Loucy (cell line): ENCODE measurements around the gene FGFR4.

Source experiments
- H2AFZ ChIP-seq: fragments of 200-600 bp; sonication (generic); 2 replicates; pipeline ENCODE4 v1.6.0; 2016; ENCODE audit warnings: antibody characterized with exemption, mild to moderate bottlenecking, low read length, moderate library complexity
- H3F3A ChIP-seq: fragments of 200-600 bp; 2 replicates; pipeline ENCODE4 v1.6.0; 2016; ENCODE audit warnings: antibody characterized with exemption, low read depth, mild to moderate bottlenecking
- H3K27me3 ChIP-seq: fragments of 200-600 bp; sonication (generic); 2 replicates; pipeline ENCODE4 v1.6.1; 2014; ENCODE audit warnings: low read length, mild to moderate bottlenecking; ENCODE audit not compliant: insufficient read depth, poor library complexity, severe bottlenecking
- H3K36me3 ChIP-seq: fragments of 200-600 bp; sonication (generic); 2 replicates; pipeline ENCODE4 v1.6.1; 2016; ENCODE audit warnings: low read length; ENCODE audit not compliant: insufficient read depth
- H3K4me1 ChIP-seq: fragments of 200-600 bp; sonication (generic); 2 replicates; pipeline ENCODE4 v1.5.1; 2014; ENCODE audit warnings: low read length, mild to moderate bottlenecking; ENCODE audit not compliant: insufficient read depth, poor library complexity, severe bottlenecking
- H3K4me2 ChIP-seq: fragments of 200-600 bp; sonication (generic); 2 replicates; pipeline ENCODE4 v1.6.0; 2014; ENCODE audit warnings: antibody characterized with exemption, low read length, low read depth, mild to moderate bottlenecking; ENCODE audit not compliant: poor library complexity, severe bottlenecking
- H3K4me3 ChIP-seq: fragments of 200-600 bp; sonication (generic); 2 replicates; pipeline ENCODE4 v1.5.1; 2014; ENCODE audit warnings: low read length, mild to moderate bottlenecking, mixed read lengths; ENCODE audit not compliant: poor library complexity, severe bottlenecking
- H3K79me2 ChIP-seq: fragments of 200-600 bp; sonication (generic); 2 replicates; pipeline ENCODE4 v1.6.1; 2014; ENCODE audit warnings: low read length; ENCODE audit not compliant: insufficient read depth
- H3K9ac ChIP-seq: fragments of 200-600 bp; sonication (generic); 2 replicates; pipeline ENCODE4 v1.6.0; 2014; ENCODE audit warnings: mild to moderate bottlenecking, low read depth, low read length, moderate library complexity; ENCODE audit not compliant: poor library complexity, severe bottlenecking
- H3K9me2 ChIP-seq: fragments of 200-600 bp; sonication (generic); replicated peaks from 2 replicates; pipeline ENCODE4 v1.6.1; 2016; ENCODE audit warnings: low read depth, low read length, mixed read lengths
- H3K9me3 ChIP-seq: fragments of 200-600 bp; sonication (generic); 2 replicates; pipeline ENCODE4 v1.6.1; 2014; ENCODE audit warnings: mild to moderate bottlenecking, antibody characterized with exemption, low read length, low read depth; ENCODE audit not compliant: insufficient read depth
- H4K20me1 ChIP-seq: fragments of 200-600 bp; sonication (generic); 2 replicates; pipeline ENCODE4 v1.6.0; 2014; ENCODE audit warnings: antibody characterized with exemption, low read length, mild to moderate bottlenecking; ENCODE audit not compliant: insufficient read depth, poor library complexity, severe bottlenecking
- EZH2phosphoT487 ChIP-seq: fragments of 200-600 bp; IDR thresholded peaks from 2 replicates; pipeline ENCODE4 v1.6.1; 2018; ENCODE audit warnings: antibody characterized with exemption, mild to moderate bottlenecking, moderate library complexity, borderline replicate concordance
- TF ChIP-seq, protein P1 (sequence below): fragments of 200-600 bp; sonication (generic); conservative IDR thresholded peaks from 2 replicates; pipeline ENCODE4 v1.5.1; 2014; ENCODE audit warnings: mild to moderate bottlenecking, antibody characterized with exemption, low read length

Gene FGFR4

DNA sequence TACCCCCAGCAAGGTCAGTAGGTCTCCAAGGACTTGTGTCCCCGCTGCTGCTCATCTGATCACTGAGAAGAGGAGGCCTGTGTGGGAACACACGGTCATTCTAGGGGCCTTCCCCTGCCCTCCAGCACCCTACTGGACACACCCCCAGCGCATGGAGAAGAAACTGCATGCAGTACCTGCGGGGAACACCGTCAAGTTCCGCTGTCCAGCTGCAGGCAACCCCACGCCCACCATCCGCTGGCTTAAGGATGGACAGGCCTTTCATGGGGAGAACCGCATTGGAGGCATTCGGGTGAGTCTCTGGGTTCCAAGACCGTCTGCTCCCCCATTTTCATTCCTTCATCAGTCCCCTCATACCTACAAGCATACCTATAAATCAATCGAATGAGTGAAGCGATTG, 4.1 kb downstream of the FGFR4 start:
- Histone ChIP-seq H3K79me2 (no peaks in the 10 kb centered on the region), H3F3A (no peaks in the 10 kb centered on the region), H2AFZ (no peak overlapping the region), H3K36me3 (no peaks in the 10 kb centered on the region), H3K4me3 (no peak overlapping the region), H3K9me2 (no peaks in the 10 kb centered on the region), H3K27me3 (no peaks in the 10 kb centered on the region), H3K4me2 (no peak overlapping the region), H3K9me3 (no peaks in the 10 kb centered on the region), H3K9ac (no peak overlapping the region), H4K20me1 (no peaks in the 10 kb centered on the region), H3K4me1 (peaks cover 3% of the 10 kb centered on the region)
- TF ChIP-seq, protein P1, sequence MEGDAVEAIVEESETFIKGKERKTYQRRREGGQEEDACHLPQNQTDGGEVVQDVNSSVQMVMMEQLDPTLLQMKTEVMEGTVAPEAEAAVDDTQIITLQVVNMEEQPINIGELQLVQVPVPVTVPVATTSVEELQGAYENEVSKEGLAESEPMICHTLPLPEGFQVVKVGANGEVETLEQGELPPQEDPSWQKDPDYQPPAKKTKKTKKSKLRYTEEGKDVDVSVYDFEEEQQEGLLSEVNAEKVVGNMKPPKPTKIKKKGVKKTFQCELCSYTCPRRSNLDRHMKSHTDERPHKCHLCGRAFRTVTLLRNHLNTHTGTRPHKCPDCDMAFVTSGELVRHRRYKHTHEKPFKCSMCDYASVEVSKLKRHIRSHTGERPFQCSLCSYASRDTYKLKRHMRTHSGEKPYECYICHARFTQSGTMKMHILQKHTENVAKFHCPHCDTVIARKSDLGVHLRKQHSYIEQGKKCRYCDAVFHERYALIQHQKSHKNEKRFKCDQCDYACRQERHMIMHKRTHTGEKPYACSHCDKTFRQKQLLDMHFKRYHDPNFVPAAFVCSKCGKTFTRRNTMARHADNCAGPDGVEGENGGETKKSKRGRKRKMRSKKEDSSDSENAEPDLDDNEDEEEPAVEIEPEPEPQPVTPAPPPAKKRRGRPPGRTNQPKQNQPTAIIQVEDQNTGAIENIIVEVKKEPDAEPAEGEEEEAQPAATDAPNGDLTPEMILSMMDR: no peak
- no peak for TF ChIP-seq EZH2phosphoT487

DNA sequence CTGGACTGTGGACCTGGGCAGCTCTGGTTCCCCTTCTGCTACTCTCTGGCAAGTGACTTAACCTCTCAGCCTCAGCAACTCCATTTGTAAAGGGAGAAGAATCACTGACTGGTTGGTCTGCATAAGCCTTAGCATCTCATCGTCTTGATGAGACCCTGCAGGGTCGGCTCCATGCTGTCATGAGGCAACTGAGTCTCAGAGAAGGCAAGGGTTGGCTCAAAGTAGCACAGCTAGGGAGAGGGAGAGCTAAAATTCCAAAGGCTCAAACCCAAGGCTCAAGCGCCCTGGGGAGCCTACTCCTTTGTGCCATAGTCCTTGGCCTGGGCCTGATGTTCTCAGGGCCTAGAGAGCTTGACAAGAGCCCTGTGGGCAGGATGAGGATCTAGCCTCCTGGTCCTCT, 4.5 kb downstream of the FGFR4 start:
- Histone ChIP-seq H3K4me1 (peaks cover 3% of the 10 kb centered on the region), H3K27me3 (no peaks in the 10 kb centered on the region), H3K36me3 (no peaks in the 10 kb centered on the region), H3K4me3 (no peak overlapping the region), H3F3A (no peaks in the 10 kb centered on the region), H3K9me2 (no peaks in the 10 kb centered on the region), H3K9ac (no peak overlapping the region), H3K4me2 (no peak overlapping the region), H4K20me1 (no peaks in the 10 kb centered on the region), H3K79me2 (no peaks in the 10 kb centered on the region), H2AFZ (no peak overlapping the region), H3K9me3 (no peaks in the 10 kb centered on the region)
- TF ChIP-seq, protein P1: no peak
- TF ChIP-seq EZH2phosphoT487: no peak

DNA sequence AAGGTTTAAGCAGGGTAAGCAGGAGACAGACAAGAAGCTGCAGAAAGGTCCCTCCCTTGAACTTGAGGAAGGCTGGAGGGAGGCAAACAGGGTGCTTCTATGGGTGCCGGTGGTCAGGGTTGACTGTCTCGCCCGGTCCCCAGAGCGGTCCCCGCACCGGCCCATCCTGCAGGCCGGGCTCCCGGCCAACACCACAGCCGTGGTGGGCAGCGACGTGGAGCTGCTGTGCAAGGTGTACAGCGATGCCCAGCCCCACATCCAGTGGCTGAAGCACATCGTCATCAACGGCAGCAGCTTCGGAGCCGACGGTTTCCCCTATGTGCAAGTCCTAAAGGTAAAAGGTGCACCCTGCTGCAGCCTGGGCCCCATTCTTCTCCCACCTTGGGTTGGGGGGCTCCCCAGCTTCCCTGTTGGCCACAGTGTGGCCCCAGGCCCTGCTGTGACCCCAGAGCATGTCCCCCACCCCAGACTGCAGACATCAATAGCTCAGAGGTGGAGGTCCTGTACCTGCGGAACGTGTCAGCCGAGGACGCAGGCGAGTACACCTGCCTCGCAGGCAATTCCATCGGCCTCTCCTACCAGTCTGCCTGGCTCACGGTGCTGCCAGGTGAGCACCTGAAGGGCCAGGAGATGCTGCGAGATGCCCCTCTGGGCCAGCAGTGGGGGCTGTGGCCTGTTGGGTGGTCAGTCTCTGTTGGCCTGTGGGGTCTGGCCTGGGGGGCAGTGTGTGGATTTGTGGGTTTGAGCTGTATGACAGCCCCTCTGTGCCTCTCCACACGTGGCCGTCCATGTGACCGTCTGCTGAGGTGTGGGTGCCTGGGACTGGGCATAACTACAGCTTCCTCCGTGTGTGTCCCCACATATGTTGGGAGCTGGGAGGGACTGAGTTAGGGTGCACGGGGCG, 5.7 kb downstream of the FGFR4 start:
- no peaks in the 10 kb centered on the region for H3K9me3 ChIP-seq
- H3K4me1 ChIP-seq: peaks cover 3% of the 10 kb centered on the region
- no peaks in the 10 kb centered on the region for H3K27me3 ChIP-seq
- H3K79me2 ChIP-seq: no peaks in the 10 kb centered on the region
- H3K36me3 ChIP-seq: no peaks in the 10 kb centered on the region
- TF ChIP-seq EZH2phosphoT487: no peak
- TF ChIP-seq, protein P1: no peak
- H2AFZ ChIP-seq: no peak overlapping the region
- no peaks in the 10 kb centered on the region for H3F3A ChIP-seq
- no peaks in the 10 kb centered on the region for H3K9me2 ChIP-seq
- H3K4me3 ChIP-seq: no peak overlapping the region
- no peaks in the 10 kb centered on the region for H4K20me1 ChIP-seq
- H3K9ac ChIP-seq: no peak overlapping the region
- H3K4me2 ChIP-seq: no peak overlapping the region
